T-helper 22 cell (primary cell): Measurements from ENCODE around the gene PTPRN2.

ENCODE experiments used
- DNase-seq: peaks from one replicate; pipeline ENCODE4 v3.0.0-alpha.2; 2020; ENCODE audit warnings: low read depth

Gene PTPRN2

GRCh38 chr7:157618823-157619606 lies 968.6 kb downstream of the PTPRN2 start:
- no peak for DNase-seq

GRCh38 chr7:157618091-157618726 lies 969.4 kb downstream of the PTPRN2 start:
- DNase-seq: no peak

GRCh38 chr7:157617401-157617800 lies 970.2 kb downstream of the PTPRN2 start:
- no peak for DNase-seq

- no peak for DNase-seq
These were observed 970.7 kb downstream of the PTPRN2 start for GRCh38 chr7:157616931-157617330.

GRCh38 chr7:157616426-157616825 lies 971.2 kb downstream of the PTPRN2 start:
- no peak for DNase-seq

GRCh38 chr7:157615852-157616251 lies 971.8 kb downstream of the PTPRN2 start:
- DNase-seq: no peak

GRCh38 chr7:157615101-157615817 lies 972.4 kb downstream of the PTPRN2 start:
- no peak for DNase-seq

- no peak for DNase-seq
These were observed 973.1 kb downstream of the PTPRN2 start for GRCh38 chr7:157614457-157615020.

- no peak for DNase-seq
These were observed 973.9 kb downstream of the PTPRN2 start for GRCh38 chr7:157613575-157614322.

GRCh38 chr7:157612664-157613561 lies 974.7 kb downstream of the PTPRN2 start:
- DNase-seq: peak; percentile 57

- no peak for DNase-seq
These were observed 975.5 kb downstream of the PTPRN2 start for GRCh38 chr7:157612009-157612663.

- no peak for DNase-seq
These were observed 976.3 kb downstream of the PTPRN2 start for GRCh38 chr7:157611341-157611740.

GRCh38 chr7:157610671-157611295 lies 976.8 kb downstream of the PTPRN2 start:
- DNase-seq: no peak

- no peak for DNase-seq
These were observed 977.5 kb downstream of the PTPRN2 start for GRCh38 chr7:157609932-157610640.

GRCh38 chr7:157609516-157609915 lies 978.1 kb downstream of the PTPRN2 start:
- no peak for DNase-seq

- no peak for DNase-seq
These were observed 980.4 kb downstream of the PTPRN2 start for GRCh38 chr7:157607218-157607617.

GRCh38 chr7:157606140-157606539 lies 981.5 kb downstream of the PTPRN2 start:
- no peak for DNase-seq

- no peak for DNase-seq
These were observed 982.0 kb downstream of the PTPRN2 start for GRCh38 chr7:157605638-157606037.
